HEK293 (cell line): ENCODE measurements around the gene PCDH15.

Experiments
- CTCF ChIA-PET: fragments of 350-600 bp; formaldehyde crosslinking; extraction: SDS; loops from one replicate; lab custom pipeline; 2021; ENCODE audit warnings: antibody characterized with exemption; lab: Yijun Ruan, JAX
- POLR2A ChIA-PET: fragments of 300-600 bp; formaldehyde crosslinking; extraction: SDS; loops from one replicate; lab custom pipeline; 2020; ENCODE audit warnings: antibody characterized with exemption, inconsistent platforms; lab: Yijun Ruan, JAX
- H3K27ac ChIP-seq: fragments of 200-500 bp; sonication (Bioruptor generic); 2 replicates; pipeline ENCODE4 v1.5.1; 2014; ENCODE audit warnings: low read depth, low read length, control low read depth, inconsistent platforms; ENCODE audit errors: extremely low read depth
- H3K36me3 ChIP-seq, 2 experiments: fragments of 200-500 bp in 1 of 2; sonication (Bioruptor generic) in 1 of 2; 1 replicate in 1 of 2; 2 replicates in 1 of 2; pipeline ENCODE4 v1.5.1; 2014 to 2017; ENCODE audit warnings: inconsistent platforms in 2 of 2, low read length in 2 of 2; ENCODE audit not compliant: control insufficient read depth in 2 of 2, insufficient read depth in 1 of 2
- H3K4me1 ChIP-seq: fragments of 200-500 bp; sonication (Bioruptor generic); 2 replicates; pipeline ENCODE4 v1.5.1; 2014; ENCODE audit warnings: mild to moderate bottlenecking, low read length, inconsistent platforms; ENCODE audit not compliant: control insufficient read depth, insufficient read depth
- H3K4me3 ChIP-seq: 2 replicates; pipeline ENCODE4 v1.5.1; 2011; ENCODE audit warnings: low read depth, mild to moderate bottlenecking, control low read depth, low read length, moderate library complexity
- H3K9me3 ChIP-seq: fragments of 200-500 bp; sonication (Bioruptor generic); 2 replicates; pipeline ENCODE4 v1.5.1; 2014; ENCODE audit warnings: low read depth, low read length, inconsistent platforms; ENCODE audit not compliant: control insufficient read depth, insufficient read depth
- BCL11B ChIP-seq: fragments of 450-650 bp; formaldehyde crosslinking; IDR thresholded peaks from 2 replicates; pipeline ENCODE4 v1.5.1; 2016; ENCODE audit warnings: low read depth, missing biosample characterization, missing genetic modification characterization
- KLF1 ChIP-seq: fragments of 450-650 bp; formaldehyde crosslinking; IDR thresholded peaks from 2 replicates; pipeline ENCODE4 v1.5.1; 2016; ENCODE audit warnings: missing biosample characterization, missing genetic modification characterization
- KLF10 ChIP-seq: fragments of 450-650 bp; IDR thresholded peaks from 2 replicates; pipeline ENCODE4 v1.5.1; 2018; ENCODE audit warnings: missing biosample characterization, mild to moderate bottlenecking, missing genetic modification characterization
- KLF16 ChIP-seq: fragments of 450-650 bp; formaldehyde crosslinking; IDR thresholded peaks from 2 replicates; pipeline ENCODE4 v1.5.1; 2017; ENCODE audit warnings: missing biosample characterization, missing genetic modification characterization
- KLF9 ChIP-seq: fragments of 450-650 bp; formaldehyde crosslinking; IDR thresholded peaks from 2 replicates; pipeline ENCODE4 v1.5.1; 2016; ENCODE audit warnings: missing biosample characterization, missing genetic modification characterization, low read depth
- YY2 ChIP-seq: fragments of 450-650 bp; formaldehyde crosslinking; IDR thresholded peaks from 2 replicates; pipeline ENCODE4 v1.5.1; 2016; ENCODE audit warnings: missing biosample characterization, missing genetic modification characterization
- ZFP3 ChIP-seq: fragments of 450-650 bp; formaldehyde crosslinking; IDR thresholded peaks from 2 replicates; pipeline ENCODE4 v1.5.1; 2016; ENCODE audit warnings: low read depth, missing biosample characterization, missing genetic modification characterization
- ZFP41 ChIP-seq: fragments of 450-650 bp; formaldehyde crosslinking; IDR thresholded peaks from 2 replicates; pipeline ENCODE4 v1.5.1; 2016; ENCODE audit warnings: missing biosample characterization, missing genetic modification characterization, borderline replicate concordance
- ZIC2 ChIP-seq: fragments of 450-650 bp; formaldehyde crosslinking; IDR thresholded peaks from 2 replicates; pipeline ENCODE4 v1.5.1; 2016; ENCODE audit warnings: missing biosample characterization, missing genetic modification characterization
- ZNF133 ChIP-seq: fragments of 450-650 bp; formaldehyde crosslinking; IDR thresholded peaks from 2 replicates; pipeline ENCODE4 v1.5.1; 2016; ENCODE audit warnings: missing biosample characterization, missing genetic modification characterization
- ZNF146 ChIP-seq: fragments of 450-650 bp; formaldehyde crosslinking; IDR thresholded peaks from 2 replicates; pipeline ENCODE4 v1.5.1; 2016; ENCODE audit warnings: missing biosample characterization, missing genetic modification characterization
- ZNF16 ChIP-seq: fragments of 450-650 bp; formaldehyde crosslinking; IDR thresholded peaks from 2 replicates; pipeline ENCODE4 v1.5.1; 2016; ENCODE audit warnings: low read depth, missing biosample characterization, missing genetic modification characterization
- ZNF175 ChIP-seq: fragments of 450-650 bp; formaldehyde crosslinking; IDR thresholded peaks from 2 replicates; pipeline ENCODE4 v1.5.1; 2016; ENCODE audit warnings: missing biosample characterization, missing genetic modification characterization
- ZNF223 ChIP-seq: fragments of 450-650 bp; formaldehyde crosslinking; IDR thresholded peaks from 2 replicates; pipeline ENCODE4 v1.5.1; 2016; ENCODE audit warnings: missing biosample characterization, missing genetic modification characterization
- ZNF24 ChIP-seq: fragments of 450-650 bp; formaldehyde crosslinking; IDR thresholded peaks from 2 replicates; pipeline ENCODE4 v1.5.1; 2016; ENCODE audit warnings: missing biosample characterization, missing genetic modification characterization
- ZNF362 ChIP-seq: fragments of 450-650 bp; formaldehyde crosslinking; IDR thresholded peaks from 2 replicates; pipeline ENCODE4 v1.5.1; 2016; ENCODE audit warnings: missing biosample characterization, missing genetic modification characterization
- ZNF585B ChIP-seq: fragments of 450-650 bp; formaldehyde crosslinking; IDR thresholded peaks from 2 replicates; pipeline ENCODE4 v1.5.1; 2016; ENCODE audit warnings: missing biosample characterization, missing genetic modification characterization
- ZNF596 ChIP-seq: fragments of 450-650 bp; IDR thresholded peaks from 2 replicates; pipeline ENCODE4 v1.5.0; 2018; ENCODE audit warnings: missing biosample characterization, mild to moderate bottlenecking, missing genetic modification characterization, moderate library complexity
- ZNF600 ChIP-seq: fragments of 450-650 bp; formaldehyde crosslinking; IDR thresholded peaks from 2 replicates; pipeline ENCODE4 v1.5.1; 2016; ENCODE audit warnings: missing biosample characterization, missing genetic modification characterization
- ZNF768 ChIP-seq: fragments of 450-650 bp; formaldehyde crosslinking; IDR thresholded peaks from 2 replicates; pipeline ENCODE4 v1.5.1; 2018; ENCODE audit warnings: missing biosample characterization, mild to moderate bottlenecking, missing genetic modification characterization
- ZNF777 ChIP-seq: fragments of 450-650 bp; formaldehyde crosslinking; IDR thresholded peaks from 2 replicates; pipeline ENCODE4 v1.5.1; 2017; ENCODE audit warnings: missing biosample characterization, missing genetic modification characterization, borderline replicate concordance
- ZNF785 ChIP-seq: fragments of 450-650 bp; formaldehyde crosslinking; IDR thresholded peaks from 2 replicates; pipeline ENCODE4 v1.5.1; 2016; ENCODE audit warnings: missing biosample characterization, missing genetic modification characterization
- ZNF792 ChIP-seq: fragments of 450-650 bp; formaldehyde crosslinking; IDR thresholded peaks from 2 replicates; pipeline ENCODE4 v1.5.1; 2016; ENCODE audit warnings: missing biosample characterization, missing genetic modification characterization
- ZSCAN16 ChIP-seq: fragments of 450-650 bp; formaldehyde crosslinking; IDR thresholded peaks from 2 replicates; pipeline ENCODE4 v1.5.1; 2016; ENCODE audit warnings: missing biosample characterization, missing genetic modification characterization
- TF ChIP-seq, protein P1 (sequence below): fragments of 450-650 bp; formaldehyde crosslinking; IDR thresholded peaks from 2 replicates; pipeline ENCODE4 v1.5.1; 2016; ENCODE audit warnings: missing biosample characterization, missing genetic modification characterization
- TF ChIP-seq, protein P2 (sequence below): fragments of 450-650 bp; formaldehyde crosslinking; IDR thresholded peaks from 2 replicates; pipeline ENCODE4 v1.5.1; 2016; ENCODE audit warnings: missing biosample characterization, missing genetic modification characterization
- TF ChIP-seq, protein P3 (sequence below): fragments of 450-650 bp; formaldehyde crosslinking; IDR thresholded peaks from 2 replicates; pipeline ENCODE4 v1.5.1; 2017; ENCODE audit warnings: missing biosample characterization, missing genetic modification characterization
- TF ChIP-seq, protein P4 (sequence below): fragments of 450-650 bp; formaldehyde crosslinking; IDR thresholded peaks from 2 replicates; pipeline ENCODE4 v1.5.1; 2016; ENCODE audit warnings: missing biosample characterization, missing genetic modification characterization

Gene PCDH15

GRCh38 chr10:54066646-54067045 lies 734.4 kb downstream of the PCDH15 start (continued):
- TF ChIP-seq ZNF16 (no peak), BCL11B (tag by site-specific recombination) (no peak), ZNF146 (tag by site-specific recombination) (no peak), ZNF792 (tag by site-specific recombination) (no peak), KLF9 (no peak), YY2 (no peak)
- TF ChIP-seq, protein P1, sequence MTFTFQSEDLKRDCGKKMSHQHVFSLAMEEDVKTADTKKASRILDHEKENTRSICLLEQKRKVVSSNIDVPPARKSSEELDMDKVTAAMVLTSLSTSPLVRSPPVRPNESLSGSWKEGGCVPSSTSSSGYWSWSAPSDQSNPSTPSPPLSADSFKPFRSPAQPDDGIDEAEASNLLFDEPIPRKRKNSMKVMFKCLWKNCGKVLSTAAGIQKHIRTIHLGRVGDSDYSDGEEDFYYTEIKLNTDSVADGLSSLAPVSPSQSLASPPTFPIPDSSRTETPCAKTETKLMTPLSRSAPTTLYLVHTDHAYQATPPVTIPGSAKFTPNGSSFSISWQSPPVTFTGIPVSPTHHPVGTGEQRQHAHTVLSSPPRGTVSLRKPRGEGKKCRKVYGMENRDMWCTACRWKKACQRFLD, result no peak

GRCh38 chr10:54065106-54065505 lies 735.9 kb downstream of the PCDH15 start:
- TF ChIP-seq ZNF24 (tag by site-specific recombination) (no peak), KLF16 (tag by site-specific recombination) (no peak), ZFP41 (tag by site-specific recombination) (no peak), ZNF600 (tag by site-specific recombination) (no peak), ZNF777 (tag by site-specific recombination) (no peak), ZNF768 (tag by site-specific recombination) (no peak), ZNF175 (no peak), ZFP3 (tag by site-specific recombination) (no peak), ZNF785 (tag by site-specific recombination) (no peak), ZNF362 (tag by site-specific recombination) (no peak), KLF10 (no peak), ZIC2 (tag by site-specific recombination) (no peak), KLF1 (tag by site-specific recombination) (no peak), ZNF585B (no peak)
- TF ChIP-seq, all 188 proteins: peak for 0
- H3K27ac ChIP-seq, result no peak overlapping the region
- no peak overlapping the region for H3K4me3 ChIP-seq
- no peaks in the 10 kb centered on the region for H3K9me3 ChIP-seq
- H3K4me1 ChIP-seq, result no peaks in the 10 kb centered on the region
- ChIA-PET POLR2A (no interaction called here), CTCF (no interaction called here)
- H3K36me3 ChIP-seq, result no peaks in the 10 kb centered on the region

- ChIA-PET POLR2A (no interaction called here), CTCF (no interaction called here)
- no peaks in the 10 kb centered on the region for H3K36me3 ChIP-seq
- no peaks in the 10 kb centered on the region for H3K4me1 ChIP-seq
- no peak overlapping the region for H3K27ac ChIP-seq
- H3K9me3 ChIP-seq, result no peaks in the 10 kb centered on the region
- TF ChIP-seq, protein P2, sequence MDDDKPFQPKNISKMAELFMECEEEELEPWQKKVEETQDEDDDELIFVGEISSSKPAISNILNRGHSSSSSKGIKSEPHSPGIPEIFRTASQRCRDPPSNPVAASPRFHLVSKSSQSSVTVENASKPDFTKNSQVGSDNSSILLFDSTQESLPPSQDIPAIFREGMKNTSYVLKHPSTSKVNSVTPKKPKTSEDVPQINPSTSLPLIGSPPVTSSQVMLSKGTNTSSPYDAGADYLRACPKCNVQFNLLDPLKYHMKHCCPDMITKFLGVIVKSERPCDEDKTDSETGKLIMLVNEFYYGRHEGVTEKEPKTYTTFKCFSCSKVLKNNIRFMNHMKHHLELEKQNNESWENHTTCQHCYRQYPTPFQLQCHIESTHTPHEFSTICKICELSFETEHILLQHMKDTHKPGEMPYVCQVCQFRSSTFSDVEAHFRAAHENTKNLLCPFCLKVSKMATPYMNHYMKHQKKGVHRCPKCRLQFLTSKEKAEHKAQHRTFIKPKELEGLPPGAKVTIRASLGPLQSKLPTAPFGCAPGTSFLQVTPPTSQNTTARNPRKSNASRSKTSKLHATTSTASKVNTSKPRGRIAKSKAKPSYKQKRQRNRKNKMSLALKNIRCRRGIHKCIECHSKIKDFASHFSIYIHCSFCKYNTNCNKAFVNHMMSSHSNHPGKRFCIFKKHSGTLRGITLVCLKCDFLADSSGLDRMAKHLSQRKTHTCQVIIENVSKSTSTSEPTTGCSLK, result no peak
- no peak for TF ChIP-seq ZSCAN16
- TF ChIP-seq, protein P3, sequence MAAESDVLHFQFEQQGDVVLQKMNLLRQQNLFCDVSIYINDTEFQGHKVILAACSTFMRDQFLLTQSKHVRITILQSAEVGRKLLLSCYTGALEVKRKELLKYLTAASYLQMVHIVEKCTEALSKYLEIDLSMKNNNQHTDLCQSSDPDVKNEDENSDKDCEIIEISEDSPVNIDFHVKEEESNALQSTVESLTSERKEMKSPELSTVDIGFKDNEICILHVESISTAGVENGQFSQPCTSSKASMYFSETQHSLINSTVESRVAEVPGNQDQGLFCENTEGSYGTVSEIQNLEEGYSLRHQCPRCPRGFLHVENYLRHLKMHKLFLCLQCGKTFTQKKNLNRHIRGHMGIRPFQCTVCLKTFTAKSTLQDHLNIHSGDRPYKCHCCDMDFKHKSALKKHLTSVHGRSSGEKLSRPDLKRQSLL (tag by site-specific recombination), result no peak
- no peak for TF ChIP-seq ZNF223
- no peak for TF ChIP-seq ZNF596 (tag by site-specific recombination)
- TF ChIP-seq, protein P4, sequence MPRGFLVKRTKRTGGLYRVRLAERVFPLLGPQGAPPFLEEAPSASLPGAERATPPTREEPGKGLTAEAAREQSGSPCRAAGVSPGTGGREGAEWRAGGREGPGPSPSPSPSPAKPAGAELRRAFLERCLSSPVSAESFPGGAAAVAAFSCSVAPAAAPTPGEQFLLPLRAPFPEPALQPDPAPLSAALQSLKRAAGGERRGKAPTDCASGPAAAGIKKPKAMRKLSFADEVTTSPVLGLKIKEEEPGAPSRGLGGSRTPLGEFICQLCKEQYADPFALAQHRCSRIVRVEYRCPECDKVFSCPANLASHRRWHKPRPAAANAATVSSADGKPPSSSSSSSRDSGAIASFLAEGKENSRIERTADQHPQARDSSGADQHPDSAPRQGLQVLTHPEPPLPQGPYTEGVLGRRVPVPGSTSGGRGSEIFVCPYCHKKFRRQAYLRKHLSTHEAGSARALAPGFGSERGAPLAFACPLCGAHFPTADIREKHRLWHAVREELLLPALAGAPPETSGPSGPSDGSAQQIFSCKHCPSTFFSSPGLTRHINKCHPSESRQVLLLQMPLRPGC (tag by site-specific recombination), result no peak
- TF ChIP-seq ZNF133 (tag by site-specific recombination), result no peak
- TF ChIP-seq, all 188 proteins: peak for 0
- no peak overlapping the region for H3K4me3 ChIP-seq
Observed at GRCh38 chr10:54064215-54064614, 736.8 kb downstream of the PCDH15 start.
